Esophagus squamous epithelium (tissue), 5 donors: ENCODE measurements around the gene RFX1. TPM values are rescaled to one million over a fixed set of nuclear protein-coding genes. Genes with fewer than 3 reads are reported as not detected.
A peak's percentile ranks its signal among the peaks of the same experiment; 100 is the strongest.

Experiments used
- DNase-seq: peaks from one replicate; lab custom pipeline; 2025; lab: John Stamatoyannopoulos, UW
- H3K27ac ChIP-seq, 4 donors: fragments of 200-600 bp; sonication (generic); one replicate each; pipeline ENCODE4 v1.5.1; 2016 to 2019; ENCODE audit warnings: mild to moderate bottlenecking in 1 of 4
- H3K27me3 ChIP-seq, 4 donors: fragments of 200-600 bp; sonication (generic); 1 replicate in 3 of 4; 2 replicates in 1 of 4; pipeline versions ENCODE4 v1.5.1 to v1.6.0; 2017 to 2021; ENCODE audit warnings: antibody characterized with exemption in 1 of 4
- H3K36me3 ChIP-seq, 3 donors: fragments of 200-600 bp; sonication (generic); one replicate each; pipeline ENCODE4 v1.5.1; 2016 to 2019
- H3K4me1 ChIP-seq, 3 donors: fragments of 200-600 bp; sonication (generic); one replicate each; pipeline ENCODE4 v1.5.1; 2017 to 2019
- H3K4me3 ChIP-seq, 4 donors: fragments of 200-600 bp; sonication (generic); 1 replicate in 3 of 4; 2 replicates in 1 of 4; pipeline ENCODE4 v1.5.1; 2016 to 2019; ENCODE audit warnings: mild to moderate bottlenecking in 2 of 4, moderate library complexity in 1 of 4
- H3K9me3 ChIP-seq, 3 donors: fragments of 200-600 bp; sonication (generic); one replicate each; pipeline ENCODE4 v1.5.1; 2016 to 2019
- POLR2A ChIP-seq, 4 donors: fragments of 450-650 bp; IDR thresholded peaks; one replicate each; pipeline ENCODE4 v1.6.1; 2017; ENCODE audit warnings: antibody characterized with exemption in 4 of 4, mild to moderate bottlenecking in 4 of 4, moderate library complexity in 3 of 4
- WGBS, 2 donors: methylation state at CpG; one replicate each; pipeline ENCODE4 v1.1.5; 2018; 5-methylcytosine and 5-hydroxymethylcytosine counted together
- intact Hi-C: fragments of 100-400 bp; cut with DNase I; formaldehyde crosslinking; loops from one replicate; pipeline ENCODE4 v1.15.0; 2022
- total RNA-seq, 4 donors: library from RNA; depleted of rRNA; stranded (reverse); fragments of >200 nt; gene quantifications; one replicate each; pipeline ENCODE4 v1.1.0, GENCODE V29; 2016
- TF ChIP-seq, protein P1 (sequence below), 6 experiments: fragments of 450-650 bp in 4 of 6; fragments of 200-600 bp in 2 of 6; sonication (generic) in 2 of 6; IDR thresholded peaks; one replicate each; pipeline ENCODE4 v1.5.1; 2016 to 2019; ENCODE audit warnings: antibody characterized with exemption in 6 of 6, mild to moderate bottlenecking in 4 of 6, moderate library complexity in 4 of 6
- donor health status: DM: yes; HTN: yes; CAD: no.

Gene RFX1
- total RNA-seq, 4 donors from 2014 or later = 1.8 to 7.5 (median 3.9) TPM

DNA sequence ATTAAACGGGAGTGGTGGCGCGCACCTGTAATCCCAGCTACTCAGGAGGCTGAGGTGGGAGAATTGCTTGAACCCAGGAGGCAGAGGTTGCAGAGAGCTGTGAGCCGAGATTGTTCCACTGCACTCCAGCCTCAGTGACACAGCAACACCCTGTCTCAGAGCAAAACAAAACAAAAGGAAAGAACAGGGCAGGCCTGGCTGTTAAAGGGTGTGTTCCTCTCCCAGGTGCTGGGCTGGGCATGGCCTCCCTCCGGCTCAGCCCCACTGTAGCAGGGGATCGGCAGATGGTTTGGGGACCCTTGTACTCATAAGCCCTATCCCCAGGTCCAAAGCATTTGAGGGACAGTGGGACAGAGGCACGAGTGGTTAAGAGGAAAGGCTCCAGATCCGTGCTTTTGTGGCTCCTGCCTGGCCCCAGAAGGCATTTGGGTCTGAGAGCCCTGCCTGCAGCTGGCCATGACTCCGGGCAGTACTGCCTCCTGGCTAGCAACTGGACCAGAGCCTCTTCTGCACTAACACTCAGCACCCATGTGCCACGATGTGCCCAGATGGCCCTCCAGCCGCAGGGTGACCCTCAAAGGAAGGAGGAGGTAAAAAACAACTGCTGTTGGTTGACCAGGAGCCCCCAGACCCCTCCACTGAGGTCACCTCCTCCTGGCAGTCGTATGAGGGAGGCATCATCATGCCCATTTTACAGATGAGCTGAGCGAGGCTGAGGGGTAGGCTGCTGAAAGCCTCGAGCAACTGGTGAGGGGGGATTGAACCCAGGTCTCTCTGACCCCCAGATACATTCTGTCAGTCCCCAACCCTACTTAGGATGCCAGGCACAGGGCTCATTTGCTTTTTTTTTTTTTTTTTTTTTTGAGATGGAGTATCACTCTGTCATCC, 10.0 kb downstream of the RFX1 start:
- no peak for DNase-seq
- Histone ChIP-seq H3K27me3 (no peaks in the 10 kb centered on the region), H3K4me3 (no peak overlapping the region), H3K9me3 (peaks cover 0 to 11% (median 6%) of the 10 kb centered on the region in 3 donors), H3K27ac (peak overlapping the region in 3 of 4 donors; percentile 3 to 50 (median 5)), H3K4me1 (peaks cover 4 to 28% (median 8%) of the 10 kb centered on the region in 3 donors), H3K36me3 (peaks cover 0 to 67% (median 9%) of the 10 kb centered on the region in 3 donors)
- intact Hi-C loops = no loop called here
- TF ChIP-seq, protein P1, sequence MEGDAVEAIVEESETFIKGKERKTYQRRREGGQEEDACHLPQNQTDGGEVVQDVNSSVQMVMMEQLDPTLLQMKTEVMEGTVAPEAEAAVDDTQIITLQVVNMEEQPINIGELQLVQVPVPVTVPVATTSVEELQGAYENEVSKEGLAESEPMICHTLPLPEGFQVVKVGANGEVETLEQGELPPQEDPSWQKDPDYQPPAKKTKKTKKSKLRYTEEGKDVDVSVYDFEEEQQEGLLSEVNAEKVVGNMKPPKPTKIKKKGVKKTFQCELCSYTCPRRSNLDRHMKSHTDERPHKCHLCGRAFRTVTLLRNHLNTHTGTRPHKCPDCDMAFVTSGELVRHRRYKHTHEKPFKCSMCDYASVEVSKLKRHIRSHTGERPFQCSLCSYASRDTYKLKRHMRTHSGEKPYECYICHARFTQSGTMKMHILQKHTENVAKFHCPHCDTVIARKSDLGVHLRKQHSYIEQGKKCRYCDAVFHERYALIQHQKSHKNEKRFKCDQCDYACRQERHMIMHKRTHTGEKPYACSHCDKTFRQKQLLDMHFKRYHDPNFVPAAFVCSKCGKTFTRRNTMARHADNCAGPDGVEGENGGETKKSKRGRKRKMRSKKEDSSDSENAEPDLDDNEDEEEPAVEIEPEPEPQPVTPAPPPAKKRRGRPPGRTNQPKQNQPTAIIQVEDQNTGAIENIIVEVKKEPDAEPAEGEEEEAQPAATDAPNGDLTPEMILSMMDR (IDR thresholded peaks at IDR 0.05) = no peak
- no peak for TF ChIP-seq POLR2A (IDR thresholded peaks at IDR 0.05)
- WGBS, 2 donors = 82 to 89% methylated on average over 10 to 11 of the region's 14 CpGs

DNA sequence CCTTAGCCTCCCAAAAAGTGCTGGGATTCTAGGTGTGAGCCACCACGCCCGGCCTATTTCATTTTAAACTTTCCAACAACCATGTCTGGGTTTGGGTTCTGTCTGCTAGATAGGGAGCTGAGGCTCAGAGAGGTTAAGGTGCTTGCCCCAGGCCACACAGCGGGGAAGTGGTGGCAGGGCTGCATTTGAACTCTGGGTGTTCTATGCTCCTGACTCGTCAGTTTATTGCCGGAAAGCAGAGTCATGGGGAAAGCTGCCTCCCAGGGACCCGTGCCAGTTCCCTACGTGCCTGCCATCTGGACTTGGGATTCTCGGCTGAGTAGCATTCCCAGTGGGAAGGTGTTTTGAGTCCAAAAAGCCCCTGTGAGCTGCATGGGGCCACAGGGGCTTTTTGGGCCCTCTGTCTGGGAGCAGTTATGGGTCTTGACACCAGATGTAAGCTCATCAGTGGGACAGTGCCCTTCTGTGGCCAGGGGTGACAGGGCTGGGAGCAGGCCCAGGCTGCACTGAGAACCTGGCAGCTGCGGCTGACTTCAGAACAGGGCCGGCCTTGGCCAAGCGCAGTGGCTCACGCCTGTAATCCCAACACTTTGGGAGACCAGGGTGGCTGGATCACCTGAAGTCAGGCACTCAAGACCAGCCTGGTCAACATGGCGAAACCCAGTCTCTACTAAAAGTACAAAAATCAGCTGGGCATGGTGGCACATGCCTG, 10.9 kb downstream of the RFX1 start:
- intact Hi-C loops = no loop called here
- Histone ChIP-seq H3K36me3 (peaks cover 0 to 75% (median 9%) of the 10 kb centered on the region in 3 donors), H3K27ac (peak overlapping the region in 2 of 4 donors; percentile 41 to 50), H3K9me3 (peaks cover 0 to 11% (median 6%) of the 10 kb centered on the region in 3 donors), H3K4me1 (peaks cover 4 to 18% (median 8%) of the 10 kb centered on the region in 3 donors), H3K4me3 (no peak overlapping the region), H3K27me3 (no peaks in the 10 kb centered on the region)
- DNase-seq = no peak
- no peak for TF ChIP-seq POLR2A (IDR thresholded peaks at IDR 0.05)
- TF ChIP-seq, protein P1 (IDR thresholded peaks at IDR 0.05) = no peak
- 72 to 100% methylated on average over 2 to 8 of the region's 13 CpGs for WGBS, 2 donors

GRCh38 chr19:13993590-13994300, 12.4 kb downstream of the RFX1 start:
- Histone ChIP-seq H3K4me1 (peaks cover 4 to 16% (median 8%) of the 10 kb centered on the region in 3 donors), H3K36me3 (peaks cover 0 to 75% (median 9%) of the 10 kb centered on the region in 3 donors), H3K9me3 (peaks cover 0 to 2% (median 0%) of the 10 kb centered on the region in 3 donors), H3K27me3 (no peaks in the 10 kb centered on the region), H3K4me3 (no peak overlapping the region), H3K27ac (no peak overlapping the region)
- intact Hi-C loops = no loop called here
- 76 to 93% methylated on average over 9 to 15 of the region's 22 CpGs for WGBS, 2 donors
- no peak for TF ChIP-seq POLR2A (IDR thresholded peaks at IDR 0.05)
- TF ChIP-seq, protein P1 (IDR thresholded peaks at IDR 0.05) = no peak
- DNase-seq = no peak

GRCh38 chr19:13992025-13992424, 14.1 kb downstream of the RFX1 start:
- 85 to 88% methylated on average over 1 to 6 of the region's 7 CpGs for WGBS, 2 donors
- no peak for DNase-seq
- H3K9me3 ChIP-seq = no peaks in the 10 kb centered on the region
- peaks cover 0 to 75% (median 9%) of the 10 kb centered on the region in 3 donors for H3K36me3 ChIP-seq
- intact Hi-C loops = no loop called here
- H3K4me3 ChIP-seq = no peak overlapping the region
- H3K27me3 ChIP-seq = no peaks in the 10 kb centered on the region
- TF ChIP-seq POLR2A (IDR thresholded peaks at IDR 0.05) = no peak
- TF ChIP-seq, protein P1 (IDR thresholded peaks at IDR 0.05) = no peak
- peaks cover 6 to 30% (median 12%) of the 10 kb centered on the region in 3 donors for H3K4me1 ChIP-seq
- no peak overlapping the region for H3K27ac ChIP-seq
